NB4 (cell line): ENCODE measurements around the gene NAT8L.

Source experiments
- DNase-seq: peaks from one replicate; pipeline ENCODE4 v3.0.0; 2010; ENCODE audit warnings: low read depth
- H3K4me3 ChIP-seq: one replicate; pipeline ENCODE4 v1.5.1; 2011; ENCODE audit warnings: mild to moderate bottlenecking, low read depth, low read length, moderate library complexity
- CTCF ChIP-seq: IDR thresholded peaks from one replicate; pipeline ENCODE4 v1.5.1; 2012; ENCODE audit warnings: low read depth, low read length
- MYC ChIP-seq: IDR thresholded peaks from 2 replicates; pipeline ENCODE4 v1.6.1; 2011; ENCODE audit warnings: low read depth, low read length
- POLR2A ChIP-seq: IDR thresholded peaks from 2 replicates; pipeline ENCODE4 v1.6.1; 2011; ENCODE audit warnings: mild to moderate bottlenecking; ENCODE audit not compliant: insufficient read length; ENCODE audit errors: extremely low read depth
- TF ChIP-seq, protein P1 (sequence below): IDR thresholded peaks from 2 replicates; pipeline ENCODE4 v1.6.1; 2011; ENCODE audit warnings: low read depth, low read length

The NAT8L gene

DNA sequence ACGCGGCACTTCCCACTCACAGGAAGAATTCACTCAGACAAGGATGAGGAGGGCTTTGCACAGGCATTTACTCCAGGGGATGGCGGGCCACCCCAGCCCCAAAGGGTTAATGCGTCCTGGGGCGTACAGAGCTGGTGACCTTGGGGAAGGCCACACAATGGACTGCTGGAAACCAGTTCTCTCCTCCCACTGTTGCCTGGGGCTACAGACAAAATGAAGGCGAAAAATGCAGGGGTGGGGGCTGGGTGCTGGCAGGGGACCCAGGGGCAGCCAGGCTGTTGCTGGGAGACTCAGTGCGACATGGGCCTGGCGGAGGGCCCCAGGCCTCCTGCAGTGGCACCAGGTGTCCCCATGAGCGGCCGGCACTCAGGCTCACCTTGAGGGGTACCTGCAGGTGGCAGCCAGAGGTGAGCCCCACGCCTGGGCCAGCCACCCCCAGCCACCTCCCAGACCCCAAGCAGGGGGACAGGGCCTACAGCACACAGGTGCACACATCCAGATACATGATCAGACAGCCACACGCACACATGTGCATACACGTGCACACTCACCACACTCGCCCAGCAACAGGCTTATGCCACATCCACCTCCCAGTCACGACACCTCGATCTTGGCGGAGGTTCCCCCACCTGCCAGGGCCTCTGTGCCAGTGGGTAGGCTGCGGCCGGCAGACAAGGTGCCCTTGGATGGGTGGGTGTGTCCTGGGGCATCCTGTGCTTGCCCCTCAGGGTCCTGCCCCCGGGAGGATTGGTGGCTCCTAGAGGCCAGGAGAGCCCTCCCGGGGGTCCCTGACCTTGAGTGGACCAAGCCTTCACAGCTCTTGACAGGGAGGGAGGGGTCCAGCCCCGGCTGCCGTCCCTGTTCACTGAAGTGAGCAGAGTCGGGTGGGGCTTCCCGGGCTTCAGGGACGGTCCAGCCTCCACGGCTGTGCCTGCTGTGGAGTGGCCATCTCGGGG is 13.1 kb downstream of the NAT8L start:
- no peak overlapping the region for H3K4me3 ChIP-seq
- DNase-seq, result no peak
- TF ChIP-seq CTCF (no peak), POLR2A (no peak), MYC (no peak)
- TF ChIP-seq, protein P1, sequence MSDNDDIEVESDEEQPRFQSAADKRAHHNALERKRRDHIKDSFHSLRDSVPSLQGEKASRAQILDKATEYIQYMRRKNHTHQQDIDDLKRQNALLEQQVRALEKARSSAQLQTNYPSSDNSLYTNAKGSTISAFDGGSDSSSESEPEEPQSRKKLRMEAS, result no peak

- H3K4me3 ChIP-seq, result no peak overlapping the region
- no peak for DNase-seq
- TF ChIP-seq MYC (no peak), POLR2A (no peak), CTCF (no peak)
- TF ChIP-seq, protein P1, result no peak
Measured at GRCh38 chr4:2072971-2073807, 14.1 kb downstream of the NAT8L start.

DNA sequence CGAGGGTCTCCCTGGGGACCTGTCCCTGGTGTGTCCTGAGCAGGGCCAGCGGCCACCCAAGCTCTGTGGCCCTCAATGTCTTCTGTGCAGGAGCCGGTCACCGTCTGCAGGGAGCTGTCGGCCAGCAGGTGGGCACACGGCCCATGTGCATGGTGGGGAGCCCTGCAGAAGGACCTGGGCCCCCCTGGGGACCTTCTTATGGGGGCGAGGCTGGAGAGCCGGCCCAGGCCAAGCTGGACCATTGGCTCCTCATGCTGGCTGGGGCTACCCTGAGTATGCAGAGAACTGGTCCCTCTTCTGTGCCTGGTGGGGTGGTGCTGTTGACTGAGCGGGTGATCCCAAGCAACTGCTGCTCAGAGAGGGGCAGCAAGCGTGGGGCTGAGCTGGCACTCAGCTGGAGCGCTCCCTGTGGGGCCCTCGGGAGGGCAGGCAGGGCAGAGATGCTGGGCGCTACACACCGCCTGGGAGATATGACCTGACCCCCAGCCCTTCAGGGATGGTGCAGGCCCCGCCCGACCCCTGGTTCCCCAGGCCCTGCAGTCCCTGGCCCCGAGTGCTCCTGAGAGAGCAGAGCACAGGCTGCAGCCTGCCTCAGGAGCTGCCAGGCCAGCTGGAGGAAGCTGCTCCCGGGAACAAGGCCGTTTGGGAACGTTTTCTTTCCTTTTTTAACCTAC is 14.8 kb downstream of the NAT8L start:
- H3K4me3 ChIP-seq, result no peak overlapping the region
- no peak for DNase-seq
- TF ChIP-seq POLR2A, result no peak
- TF ChIP-seq MYC, result no peak
- TF ChIP-seq, protein P1, result no peak
- TF ChIP-seq CTCF, result no peak

DNA sequence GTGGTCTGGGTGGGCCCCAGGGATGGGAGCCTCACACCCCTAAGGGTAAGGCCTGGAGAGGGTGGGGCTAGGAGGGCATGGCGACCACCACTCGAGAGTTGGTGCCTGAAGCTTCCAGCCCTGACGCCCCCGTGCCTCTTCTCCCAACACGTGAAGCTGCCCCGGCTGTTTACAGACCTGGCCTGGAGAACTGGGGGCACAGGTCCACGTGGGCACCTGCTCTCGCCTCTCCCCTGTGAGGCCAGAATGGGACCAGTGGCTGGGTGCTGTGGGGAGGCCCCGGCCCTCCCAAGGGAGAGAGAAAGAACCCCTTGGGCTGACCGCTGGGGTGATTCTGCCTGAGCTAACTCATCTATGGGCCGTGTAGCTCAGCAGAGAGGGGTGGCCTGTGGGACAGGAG is 15.5 kb downstream of the NAT8L start:
- no peak for DNase-seq
- TF ChIP-seq MYC (no peak), POLR2A (no peak), CTCF (no peak)
- TF ChIP-seq, protein P1, result no peak
- H3K4me3 ChIP-seq, result no peak overlapping the region

DNA sequence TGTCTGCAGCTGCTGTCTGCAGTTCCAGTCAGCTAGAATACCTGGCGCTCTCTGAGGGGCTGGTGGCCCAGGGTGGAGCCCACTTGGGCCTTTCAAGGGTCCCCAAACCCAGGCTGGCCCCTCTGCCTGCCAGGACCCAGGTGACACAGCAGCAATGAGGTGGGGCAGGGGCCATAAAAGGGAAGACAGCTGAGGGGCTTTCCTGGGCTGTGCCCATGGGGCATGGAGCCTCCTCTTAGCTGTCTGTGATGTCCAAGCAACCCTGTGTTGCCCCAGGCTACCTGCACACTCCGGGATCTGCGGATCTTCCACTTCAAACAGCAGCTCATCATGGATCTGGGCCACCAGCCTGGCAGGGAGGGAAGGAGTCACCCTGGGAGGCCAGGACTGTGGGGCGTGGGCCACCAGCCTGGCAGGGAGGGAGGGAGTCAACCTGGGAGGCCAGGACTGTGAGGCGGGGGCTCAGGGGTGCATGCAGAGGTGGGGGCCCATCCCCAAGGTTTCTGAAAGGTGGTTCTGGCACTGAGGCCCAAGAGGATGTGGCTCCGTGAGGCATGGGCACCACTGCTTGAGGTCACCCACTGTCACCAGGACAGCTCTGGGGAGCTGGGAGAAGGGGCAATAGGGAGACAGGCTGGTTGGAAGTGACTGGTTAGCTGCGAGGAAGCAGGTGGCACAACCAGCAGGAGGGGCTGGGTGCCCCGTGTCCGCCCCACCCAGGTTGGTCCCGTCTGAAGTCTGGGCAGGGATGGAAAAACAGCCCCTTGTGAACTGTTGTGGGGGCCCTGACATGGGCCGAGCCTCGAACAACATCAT is 16.3 kb downstream of the NAT8L start:
- no peak overlapping the region for H3K4me3 ChIP-seq
- TF ChIP-seq POLR2A (no peak), MYC (no peak), CTCF (no peak)
- TF ChIP-seq, protein P1, result no peak
- DNase-seq, result no peak
